Hepatocyte (in vitro differentiated cells): ENCODE results near the gene ATP8A1. TPM values are rescaled to one million over a fixed set of nuclear protein-coding genes. Genes with fewer than 3 reads are reported as not detected.

Source experiments
- DNase-seq: peaks from one replicate; pipeline ENCODE4 v3.0.0-alpha.2; 2016; ENCODE audit warnings: low spot score
- H2AFZ ChIP-seq: fragments of 200-600 bp; sonication (generic); 2 replicates; pipeline ENCODE4 v1.6.0; 2016; ENCODE audit warnings: antibody characterized with exemption, mild to moderate bottlenecking
- H3K27ac ChIP-seq: fragments of 200-600 bp; sonication (generic); 2 replicates; pipeline ENCODE4 v1.5.1; 2016; ENCODE audit warnings: mild to moderate bottlenecking
- H3K27me3 ChIP-seq: fragments of 200-600 bp; sonication (generic); 2 replicates; pipeline ENCODE4 v1.6.1; 2016
- H3K36me3 ChIP-seq: fragments of 200-600 bp; sonication (generic); replicated peaks from 2 replicates; pipeline ENCODE4 v1.5.1; 2016; ENCODE audit warnings: low read depth; ENCODE audit not compliant: insufficient read depth
- H3K4me1 ChIP-seq: fragments of 200-600 bp; sonication (generic); 2 replicates; pipeline ENCODE4 v1.5.1; 2016; ENCODE audit warnings: mild to moderate bottlenecking, moderate library complexity; ENCODE audit not compliant: insufficient read depth
- H3K4me2 ChIP-seq: fragments of 200-600 bp; sonication (generic); 2 replicates; pipeline ENCODE4 v1.6.0; 2016
- H3K4me3 ChIP-seq: fragments of 200-600 bp; sonication (generic); 2 replicates; pipeline ENCODE4 v1.5.1; 2016; ENCODE audit warnings: mild to moderate bottlenecking
- H3K79me2 ChIP-seq: fragments of 200-600 bp; sonication (generic); 2 replicates; pipeline ENCODE4 v1.6.0; 2017; ENCODE audit warnings: mild to moderate bottlenecking
- H3K9me2 ChIP-seq: fragments of 200-600 bp; sonication (generic); replicated peaks from 2 replicates; pipeline ENCODE4 v1.6.0; 2017; ENCODE audit warnings: mild to moderate bottlenecking; ENCODE audit not compliant: insufficient read depth
- H3K9me3 ChIP-seq: fragments of 200-600 bp; sonication (generic); 2 replicates; pipeline ENCODE4 v1.5.1; 2016; ENCODE audit warnings: low read depth, mild to moderate bottlenecking
- H4K20me1 ChIP-seq: fragments of 200-600 bp; sonication (generic); 2 replicates; pipeline ENCODE4 v1.6.0; 2016; ENCODE audit warnings: mild to moderate bottlenecking; ENCODE audit not compliant: insufficient read depth, poor library complexity, severe bottlenecking
- CTCF ChIP-seq: fragments of 200-600 bp; sonication (generic); IDR thresholded peaks from 2 replicates; pipeline ENCODE4 v1.5.1; 2016; ENCODE audit warnings: antibody characterized with exemption, mild to moderate bottlenecking; ENCODE audit not compliant: poor library complexity
- EZH2 ChIP-seq: fragments of 200-600 bp; sonication (generic); IDR thresholded peaks from 2 replicates; pipeline ENCODE4 v1.6.1; 2016; ENCODE audit warnings: antibody characterized with exemption, mild to moderate bottlenecking, borderline replicate concordance
- EZH2phosphoT487 ChIP-seq: fragments of 200-600 bp; sonication (generic); IDR thresholded peaks from one replicate; pipeline ENCODE4 v1.6.1; 2018; ENCODE audit warnings: antibody characterized with exemption, mild to moderate bottlenecking, low read depth, moderate library complexity; ENCODE audit not compliant: unreplicated experiment, severe bottlenecking
- WGBS: methylation state at CpG from one replicate; pipeline ENCODE4 v1.1.6; 2016; ENCODE audit warnings: low lambda C conversion rate; ENCODE audit errors: missing lambda C conversion rate; 5-methylcytosine and 5-hydroxymethylcytosine counted together
- polyA plus RNA-seq: library from polyadenylated mRNA; unstranded; fragments of >200 nt; fragmentation: Nextera tagmentation; extraction: Ambion mirVana; gene quantifications from 2 replicates; pipeline ENCODE4 v1.2.1, GENCODE V29; 2016
- total RNA-seq: library from RNA; depleted of rRNA; stranded (reverse); fragments of >200 nt; gene quantifications from 2 replicates; pipeline ENCODE4 v1.2.3, GENCODE V29; 2014

Gene ATP8A1
- total and polyA plus RNA-seq, 2 experiments from 2014 or later: 3.3 to 42.1 TPM

GRCh38 chr4:42395595-42395994 lies 261.3 kb downstream of the ATP8A1 start:
- no peaks in the 10 kb centered on the region for H3K9me2 ChIP-seq
- H3K4me2 ChIP-seq: no peak overlapping the region
- H4K20me1 ChIP-seq: no peaks in the 10 kb centered on the region
- H2AFZ ChIP-seq: no peak overlapping the region
- no peaks in the 10 kb centered on the region for H3K79me2 ChIP-seq
- DNase-seq: no peak
- peaks cover 27% of the 10 kb centered on the region for H3K4me1 ChIP-seq
- H3K27ac ChIP-seq: no peak overlapping the region
- TF ChIP-seq CTCF: no peak
- no peak for TF ChIP-seq EZH2phosphoT487
- no peak for TF ChIP-seq EZH2
- H3K4me3 ChIP-seq: no peak overlapping the region
- no peaks in the 10 kb centered on the region for H3K36me3 ChIP-seq
- no peaks in the 10 kb centered on the region for H3K9me3 ChIP-seq
- H3K27me3 ChIP-seq: peaks cover 68% of the 10 kb centered on the region
- whole genome bisulfite sequencing: 96% methylated on average over 1 of the region's 1 CpG

GRCh38 chr4:42392436-42392835 lies 264.5 kb downstream of the ATP8A1 start:
- Histone ChIP-seq H3K27ac (no peak overlapping the region), H3K4me1 (peaks cover 9% of the 10 kb centered on the region), H3K9me2 (no peaks in the 10 kb centered on the region), H4K20me1 (no peaks in the 10 kb centered on the region), H3K79me2 (no peaks in the 10 kb centered on the region), H3K27me3 (peaks cover 36% of the 10 kb centered on the region), H3K9me3 (no peaks in the 10 kb centered on the region), H2AFZ (no peak overlapping the region), H3K4me3 (no peak overlapping the region), H3K36me3 (no peaks in the 10 kb centered on the region), H3K4me2 (no peak overlapping the region)
- TF ChIP-seq EZH2 (no peak), CTCF (no peak), EZH2phosphoT487 (no peak)
- WGBS: 84% methylated on average over 4 of the region's 4 CpGs
- DNase-seq: no peak

- H3K4me1 ChIP-seq: peaks cover 6% of the 10 kb centered on the region
- TF ChIP-seq EZH2 (no peak), EZH2phosphoT487 (no peak), CTCF (no peak)
- no peak overlapping the region for H2AFZ ChIP-seq
- H3K9me2 ChIP-seq: no peaks in the 10 kb centered on the region
- WGBS: 57% methylated on average over 5 of the region's 5 CpGs
- peaks cover 32% of the 10 kb centered on the region for H3K27me3 ChIP-seq
- no peaks in the 10 kb centered on the region for H3K9me3 ChIP-seq
- H3K36me3 ChIP-seq: no peaks in the 10 kb centered on the region
- H3K4me2 ChIP-seq: no peak overlapping the region
- DNase-seq: no peak
- H3K4me3 ChIP-seq: no peak overlapping the region
- no peaks in the 10 kb centered on the region for H3K79me2 ChIP-seq
- no peaks in the 10 kb centered on the region for H4K20me1 ChIP-seq
- no peak overlapping the region for H3K27ac ChIP-seq
These were observed 264.9 kb downstream of the ATP8A1 start for GRCh38 chr4:42391981-42392380.

- Histone ChIP-seq H3K27ac (no peak overlapping the region), H3K79me2 (no peaks in the 10 kb centered on the region), H4K20me1 (no peaks in the 10 kb centered on the region), H3K4me1 (no peaks in the 10 kb centered on the region), H3K9me3 (no peaks in the 10 kb centered on the region), H2AFZ (no peak overlapping the region), H3K36me3 (no peaks in the 10 kb centered on the region), H3K4me2 (no peak overlapping the region), H3K27me3 (peaks cover 25% of the 10 kb centered on the region), H3K9me2 (no peaks in the 10 kb centered on the region), H3K4me3 (no peak overlapping the region)
- TF ChIP-seq CTCF (no peak), EZH2 (no peak), EZH2phosphoT487 (no peak)
- no peak for DNase-seq
- WGBS: 87% methylated on average over 2 of the region's 2 CpGs
These were observed 265.6 kb downstream of the ATP8A1 start for GRCh38 chr4:42391355-42391664.
